Peyer's patch (tissue), 4 donors: Measurements from ENCODE around the gene AFMID. TPM values are rescaled to one million over a fixed set of nuclear protein-coding genes. Genes with fewer than 3 reads are reported as not detected.

Experiments used
- DNase-seq, 3 donors: peaks; one replicate each; pipeline ENCODE4 v3.0.0-alpha.2; 2017 to 2019
- H3K27ac ChIP-seq, 4 donors: fragments of 200-600 bp; sonication (generic); one replicate each; pipeline ENCODE4 v1.5.1; 2016 to 2019
- H3K27me3 ChIP-seq, 2 donors: fragments of 200-600 bp; sonication (generic); one replicate each; pipeline ENCODE4 v1.5.1; 2019
- H3K36me3 ChIP-seq, 3 donors: fragments of 200-600 bp; sonication (generic); one replicate each; pipeline ENCODE4 v1.5.1; 2016 to 2019
- H3K4me1 ChIP-seq, 4 donors: fragments of 200-600 bp; sonication (generic); one replicate each; pipeline ENCODE4 v1.5.1; 2016 to 2019
- H3K4me3 ChIP-seq, 4 donors: fragments of 200-600 bp; sonication (generic); 1 replicate in 3 of 4; 2 replicates in 1 of 4; pipeline ENCODE4 v1.5.1; 2016 to 2019; ENCODE audit warnings: mild to moderate bottlenecking in 1 of 4
- H3K9me3 ChIP-seq, 4 donors: fragments of 200-600 bp; sonication (generic); one replicate each; pipeline ENCODE4 v1.5.1; 2016 to 2019; ENCODE audit warnings: mild to moderate bottlenecking in 1 of 4
- CTCF ChIP-seq, 6 experiments: fragments of 450-650 bp in 4 of 6; fragments of 200-600 bp in 2 of 6; sonication (generic) in 1 of 6; IDR thresholded peaks; one replicate each; pipeline ENCODE4 v1.5.1; 2017 to 2019; ENCODE audit warnings: antibody characterized with exemption in 6 of 6, mild to moderate bottlenecking in 3 of 6, moderate library complexity in 1 of 6
- POLR2A ChIP-seq, 2 donors: fragments of 450-650 bp; IDR thresholded peaks; one replicate each; pipeline ENCODE4 v1.5.1; 2017; ENCODE audit warnings: antibody characterized with exemption in 2 of 2, mild to moderate bottlenecking in 2 of 2, moderate library complexity in 2 of 2
- total RNA-seq, 4 donors: library from RNA; depleted of rRNA; stranded (reverse); fragments of >200 nt; gene quantifications; one replicate each; pipeline ENCODE4 v1.1.0, GENCODE V29; 2016

Gene AFMID
- total RNA-seq, 4 donors from 2014 or later, result 28.2 to 98.2 (median 51.7) TPM

- DNase-seq, result peak; percentile 42 to 86 (median 78)
- TF ChIP-seq CTCF (IDR thresholded peaks at IDR 0.05), result no peak
- TF ChIP-seq POLR2A (IDR thresholded peaks at IDR 0.05), result no peak
- Histone ChIP-seq H3K4me1 (peaks cover 12 to 52% (median 35%) of the 10 kb centered on the region in 4 donors), H3K27me3 (no peaks in the 10 kb centered on the region), H3K4me3 (no peak overlapping the region), H3K36me3 (no peaks in the 10 kb centered on the region), H3K9me3 (no peaks in the 10 kb centered on the region), H3K27ac (peak overlapping the region; percentile 34 to 80 (median 52))
Measured at GRCh38 chr17:78144147-78144719, 42.9 kb upstream of the AFMID start.

- peaks cover 12 to 52% (median 35%) of the 10 kb centered on the region in 4 donors for H3K4me1 ChIP-seq
Measured at GRCh38 chr17:78144736-78145641, 42.2 kb upstream of the AFMID start.

GRCh38 chr17:78146471-78146869, 40.7 kb upstream of the AFMID start:
- H3K27me3 ChIP-seq, result no peaks in the 10 kb centered on the region
- no peak for DNase-seq
- H3K9me3 ChIP-seq, result no peaks in the 10 kb centered on the region
- no peaks in the 10 kb centered on the region for H3K36me3 ChIP-seq
- no peak overlapping the region for H3K4me3 ChIP-seq
- TF ChIP-seq POLR2A (IDR thresholded peaks at IDR 0.05), result no peak
- no peak for TF ChIP-seq CTCF (IDR thresholded peaks at IDR 0.05)
- peak overlapping the region in 1 of 4 donors; percentile 60 for H3K27ac ChIP-seq
- H3K4me1 ChIP-seq, result peaks cover 12 to 48% (median 28%) of the 10 kb centered on the region in 4 donors

More at GRCh38 chr17:78144736-78145641, 42.2 kb upstream of the AFMID start:
- Histone ChIP-seq H3K9me3 (no peaks in the 10 kb centered on the region), H3K4me3 (no peak overlapping the region), H3K27me3 (no peaks in the 10 kb centered on the region), H3K36me3 (no peaks in the 10 kb centered on the region), H3K27ac (peak overlapping the region; percentile 34 to 80 (median 52))
- no peak for TF ChIP-seq POLR2A (IDR thresholded peaks at IDR 0.05)
- TF ChIP-seq CTCF (IDR thresholded peaks at IDR 0.05), result no peak
- peak in 1 of 3 donors; percentile 57 for DNase-seq

GRCh38 chr17:78146881-78147280, 40.3 kb upstream of the AFMID start:
- DNase-seq, result no peak
- H3K4me1 ChIP-seq, result peaks cover 12 to 48% (median 25%) of the 10 kb centered on the region in 4 donors
- H3K27me3 ChIP-seq, result no peaks in the 10 kb centered on the region

More at GRCh38 chr17:78146881-78147280, 40.3 kb upstream of the AFMID start:
- Histone ChIP-seq H3K36me3 (no peaks in the 10 kb centered on the region), H3K4me3 (no peak overlapping the region), H3K9me3 (no peaks in the 10 kb centered on the region), H3K27ac (peak overlapping the region in 2 of 4 donors; percentile 60 to 71)
- TF ChIP-seq POLR2A (IDR thresholded peaks at IDR 0.05) (no peak), CTCF (IDR thresholded peaks at IDR 0.05) (no peak)
